ENCODE data around the gene TBC1D14. TPM values are rescaled to one million over a fixed set of nuclear protein-coding genes. Genes with fewer than 3 reads are reported as not detected.
A peak's percentile ranks its signal among the peaks of the same experiment; 100 is the strongest.

The TBC1D14 gene
- total RNA-seq, 8 experiments from 2014 or later: 35.9 to 76.1 (median 49.8) TPM

DNA sequence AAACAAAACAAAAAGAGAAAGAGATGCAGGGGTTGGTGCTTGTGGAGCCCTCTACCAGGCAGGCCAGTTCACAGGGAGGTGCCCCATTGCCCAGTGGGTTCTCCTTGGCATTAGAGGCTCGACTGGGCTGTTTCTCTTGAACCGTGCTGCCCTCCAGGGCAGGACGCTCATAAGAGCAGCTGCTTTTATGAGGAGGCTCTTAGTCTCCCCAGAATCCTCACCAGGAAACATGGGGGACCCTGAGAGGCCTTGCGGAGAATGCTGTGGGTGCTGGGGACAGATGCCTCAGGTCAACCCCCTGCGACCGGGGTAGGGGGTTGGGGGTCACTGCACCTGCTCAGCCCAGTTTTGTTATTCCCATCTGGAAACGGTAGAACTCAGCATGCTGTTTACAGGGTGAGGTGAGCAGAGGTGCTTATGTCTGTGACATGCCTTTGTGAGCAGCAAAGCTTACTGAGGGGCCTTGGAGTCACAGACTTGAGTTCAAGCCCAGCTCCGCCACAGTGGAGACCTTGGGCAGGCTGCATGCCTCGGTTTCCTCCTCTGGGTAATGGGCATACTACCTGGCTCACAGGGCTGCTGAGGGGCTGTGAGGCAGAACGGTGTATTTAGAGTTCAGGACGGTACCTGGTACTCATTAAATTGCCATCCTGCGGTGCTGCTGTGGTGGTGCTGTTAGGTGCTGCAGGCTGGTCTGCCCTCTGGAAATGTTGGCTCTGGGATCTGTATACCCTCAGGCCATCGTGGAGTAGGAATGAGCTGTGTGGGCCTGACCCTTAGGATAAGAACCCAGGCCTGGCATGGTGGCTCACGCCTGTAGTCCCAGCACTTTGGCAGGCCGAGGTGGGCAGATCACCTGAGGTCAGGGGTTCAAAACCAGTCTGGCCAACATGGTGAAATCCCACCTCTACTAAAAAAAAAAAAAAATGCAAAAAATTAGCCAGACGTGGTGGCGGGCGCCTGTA is 5.7 kb downstream of the TBC1D14 start:
- ATAC-seq (replicated peaks in 6 of 8): no peak
- peaks cover 5 to 17% of the 10 kb centered on the region in 2 donors for H3K4me1 ChIP-seq (replicated peaks in 1 of 2)
- H3K4me3 ChIP-seq: no peak overlapping the region
- in situ Hi-C loops (cut with MboI; ENCODE audit: low pct_unique_long_range_greater_than_20kb in 2 of 9, low sequenced_read_pairs in 9 of 9, unreplicated experiment in 9 of 9): no loop called here
- WGBS, 10 experiments: 81 to 100% (median 93%) methylated on average over 1 to 7 of the region's 18 CpGs; no CpG with 5 or more reads in 2 of the 10 experiments
- H3K27ac ChIP-seq: no peak overlapping the region

DNA sequence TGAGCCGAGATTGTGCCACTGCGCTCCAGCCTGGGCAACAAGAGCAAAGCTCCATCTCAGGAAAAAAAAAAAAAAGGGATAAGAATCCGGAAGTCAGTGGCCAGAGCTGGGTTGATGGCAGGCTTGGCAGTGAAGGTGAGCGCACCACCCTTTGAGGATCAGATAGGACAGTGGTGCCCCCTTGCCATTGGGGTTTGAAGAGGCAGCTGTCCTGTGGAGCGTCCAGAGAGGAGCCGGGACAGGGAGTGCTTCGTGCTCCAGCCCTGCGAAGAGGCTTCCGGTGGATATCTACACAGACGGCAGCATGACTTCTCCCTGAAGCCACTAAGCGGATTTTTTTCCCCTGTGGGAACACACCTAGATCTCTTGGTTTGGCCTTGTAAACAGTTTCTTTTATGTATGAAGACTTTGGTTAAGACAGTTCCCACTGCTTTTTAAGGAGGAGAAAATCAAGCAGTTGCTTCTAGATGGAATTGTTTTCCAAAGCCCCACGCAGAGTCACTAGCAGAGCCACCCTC is 6.5 kb downstream of the TBC1D14 start:
- Histone ChIP-seq H3K27ac (no peak overlapping the region), H3K4me1 (replicated peaks in 1 of 2) (peaks cover 0 to 9% of the 10 kb centered on the region in 2 donors), H3K4me3 (no peak overlapping the region)
- ATAC-seq (replicated peaks in 6 of 8): peak in 3 of 8 experiments; percentile 6 to 17 (median 13)
- WGBS, 10 experiments: 72 to 100% (median 91%) methylated on average over 2 to 7 of the region's 12 CpGs; no CpG with 5 or more reads in 4 of the 10 experiments
- in situ Hi-C loops (cut with MboI; ENCODE audit: low pct_unique_long_range_greater_than_20kb in 2 of 9, low sequenced_read_pairs in 9 of 9, unreplicated experiment in 9 of 9): no loop called here

- Histone ChIP-seq H3K4me3 (no peak overlapping the region), H3K4me1 (replicated peaks in 1 of 2) (peaks cover 0 to 9% of the 10 kb centered on the region in 2 donors), H3K27ac (peak overlapping the region in 1 of 2 donors; percentile 37)
- in situ Hi-C loops (cut with MboI; ENCODE audit: low pct_unique_long_range_greater_than_20kb in 2 of 9, low sequenced_read_pairs in 9 of 9, unreplicated experiment in 9 of 9): no loop called here
- peak; percentile 35 to 82 (median 66) for ATAC-seq (replicated peaks in 6 of 8)
- 26 to 100% (median 76%) methylated on average over 1 to 10 of the region's 15 CpGs; no CpG with 5 or more reads in 2 of the 10 experiments for WGBS, 10 experiments
Observed at GRCh38 chr4:6916587-6917460, 7.2 kb downstream of the TBC1D14 start.

GRCh38 chr4:6917461-6918271 is 8.0 kb downstream of the TBC1D14 start:
- peaks cover 0 to 9% of the 10 kb centered on the region in 2 donors for H3K4me1 ChIP-seq (replicated peaks in 1 of 2)
- in situ Hi-C loops (cut with MboI; ENCODE audit: low pct_unique_long_range_greater_than_20kb in 2 of 9, low sequenced_read_pairs in 9 of 9, unreplicated experiment in 9 of 9): no loop called here
- 67 to 100% (median 80%) methylated on average over 1 to 15 of the region's 18 CpGs; no CpG with 5 or more reads in 3 of the 10 experiments for WGBS, 10 experiments

DNA sequence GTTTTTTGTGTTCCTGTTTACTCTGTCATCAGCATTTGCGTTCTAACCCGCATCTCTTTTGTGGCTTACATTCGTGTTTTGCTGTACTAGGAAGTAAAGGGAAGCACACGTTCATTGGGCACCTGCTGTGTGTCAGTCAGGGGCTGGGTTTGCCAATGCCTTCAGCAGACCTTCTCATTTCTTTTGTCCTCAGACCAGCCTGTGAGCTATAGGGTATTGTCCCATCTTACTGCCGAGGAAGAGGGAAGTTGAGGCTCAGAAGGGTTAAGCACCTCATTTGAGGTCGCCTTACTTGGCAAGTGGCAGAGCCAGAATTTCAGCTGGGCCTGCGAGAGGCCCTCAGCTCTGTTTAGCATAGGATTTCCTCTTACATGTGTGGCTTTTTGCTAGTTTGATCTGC is 8.7 kb downstream of the TBC1D14 start:
- 40 to 91% (median 72%) methylated on average over 1 to 7 of the region's 7 CpGs; no CpG with 5 or more reads in 2 of the 10 experiments for whole genome bisulfite sequencing, 10 experiments
- in situ Hi-C loops (cut with MboI; ENCODE audit: low pct_unique_long_range_greater_than_20kb in 2 of 9, low sequenced_read_pairs in 9 of 9, unreplicated experiment in 9 of 9): no loop called here
- no peak for ATAC-seq (replicated peaks in 6 of 8)
- H3K4me3 ChIP-seq: no peak overlapping the region
- H3K4me1 ChIP-seq (replicated peaks in 1 of 2): peaks cover 0 to 9% of the 10 kb centered on the region in 2 donors
- H3K27ac ChIP-seq: no peak overlapping the region

More at GRCh38 chr4:6917461-6918271, 8.0 kb downstream of the TBC1D14 start:
- peak in 4 of 8 experiments; percentile 38 to 87 (median 47) for ATAC-seq (replicated peaks in 6 of 8)
- H3K27ac ChIP-seq: no peak overlapping the region
- H3K4me3 ChIP-seq: no peak overlapping the region

DNA sequence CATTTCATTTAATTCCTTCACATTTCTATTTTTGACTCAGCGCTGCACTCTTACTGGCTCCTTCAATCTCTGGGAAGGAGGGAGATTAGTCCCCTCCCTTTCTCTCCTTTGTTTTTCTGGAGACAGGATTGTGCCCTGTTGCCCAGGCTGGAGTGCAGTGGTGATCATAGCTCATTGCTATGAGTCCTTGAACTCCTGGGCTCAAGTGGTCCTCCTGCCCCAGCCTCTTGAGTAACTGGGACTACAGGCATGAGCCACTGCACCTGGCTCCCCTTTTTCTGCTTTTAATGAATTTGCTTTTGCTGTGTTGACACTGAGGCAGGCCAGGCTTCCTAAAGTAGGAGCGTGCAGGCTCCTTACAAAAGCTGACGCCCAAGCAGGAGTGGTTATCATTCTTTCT is 10.5 kb downstream of the TBC1D14 start:
- ATAC-seq (replicated peaks in 6 of 8): no peak
- H3K4me1 ChIP-seq (replicated peaks in 1 of 2): peaks cover 0 to 9% of the 10 kb centered on the region in 2 donors
- no peak overlapping the region for H3K27ac ChIP-seq
- 0 to 100% (median 80%) methylated on average over 1 to 3 of the region's 3 CpGs; no CpG with 5 or more reads in 2 of the 10 experiments for WGBS, 10 experiments
- H3K4me3 ChIP-seq: no peak overlapping the region
- in situ Hi-C loops (cut with MboI; ENCODE audit: low pct_unique_long_range_greater_than_20kb in 2 of 9, low sequenced_read_pairs in 9 of 9, unreplicated experiment in 9 of 9): no loop called here

GRCh38 chr4:6923507-6923906 is 13.9 kb downstream of the TBC1D14 start:
- no peak for ATAC-seq (replicated peaks in 6 of 8)
- in situ Hi-C loops (cut with MboI; ENCODE audit: low pct_unique_long_range_greater_than_20kb in 2 of 9, low sequenced_read_pairs in 9 of 9, unreplicated experiment in 9 of 9): no loop called here
- WGBS, 10 experiments: 94 to 100% (median 98%) methylated on average over 1 to 19 of the region's 32 CpGs; no CpG with 5 or more reads in 5 of the 10 experiments
- Histone ChIP-seq H3K4me3 (no peak overlapping the region), H3K4me1 (replicated peaks in 1 of 2) (peaks cover 0 to 4% of the 10 kb centered on the region in 2 donors), H3K27ac (no peak overlapping the region)

DNA sequence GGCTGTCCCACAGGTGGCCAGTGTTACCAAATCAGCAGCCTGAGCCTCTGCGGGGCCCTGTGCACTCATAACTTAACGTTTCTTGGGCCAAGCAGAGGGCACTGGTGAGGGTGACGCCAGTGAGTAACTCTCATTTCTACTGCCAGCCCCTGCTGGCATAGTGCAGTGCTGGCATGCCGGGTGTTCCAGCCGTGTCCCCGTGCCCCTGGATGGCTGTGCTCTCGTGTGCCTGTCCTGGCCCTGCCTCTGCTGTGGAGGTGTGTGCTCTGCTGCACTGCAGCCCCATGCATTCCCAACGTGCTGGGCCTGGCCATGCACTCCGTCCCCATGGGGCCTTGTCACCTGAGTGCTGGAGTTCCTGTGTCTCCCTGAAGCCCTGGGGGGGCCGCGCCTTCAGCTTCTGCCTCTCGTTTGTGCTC is 14.7 kb downstream of the TBC1D14 start:
- H3K4me1 ChIP-seq (replicated peaks in 1 of 2): peaks cover 3 to 6% of the 10 kb centered on the region in 2 donors
- no peak overlapping the region for H3K27ac ChIP-seq
- no peak for ATAC-seq (replicated peaks in 6 of 8)
- WGBS, 10 experiments: 80 to 100% (median 92%) methylated on average over 2 to 4 of the region's 12 CpGs; no CpG with 5 or more reads in 7 of the 10 experiments
- in situ Hi-C loops (cut with MboI; ENCODE audit: low pct_unique_long_range_greater_than_20kb in 2 of 9, low sequenced_read_pairs in 9 of 9, unreplicated experiment in 9 of 9): no loop called here
- H3K4me3 ChIP-seq: no peak overlapping the region

DNA sequence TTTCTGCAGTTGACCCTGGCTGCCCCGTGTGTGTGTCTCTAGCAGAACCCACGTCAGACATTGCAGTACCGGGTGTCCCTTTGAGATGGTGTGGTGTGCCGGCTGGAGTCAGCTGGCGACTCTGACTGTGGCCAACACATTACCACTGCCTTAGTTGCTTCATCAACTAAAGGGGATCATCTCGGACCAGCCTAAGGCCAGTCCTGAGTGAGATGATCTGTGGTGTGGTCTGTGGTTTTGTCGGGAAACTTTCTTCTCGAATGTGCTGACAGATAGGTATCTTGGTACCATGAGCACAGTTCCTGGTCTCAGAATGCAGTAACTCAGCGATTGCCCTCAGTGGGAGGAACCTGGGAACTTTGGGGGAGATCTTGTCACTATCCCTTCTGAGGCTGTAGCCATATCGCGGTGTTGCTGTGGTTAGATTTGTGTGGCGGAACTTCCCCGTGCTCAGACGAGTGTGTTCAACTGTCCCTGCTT is 15.8 kb downstream of the TBC1D14 start:
- peaks cover 11 to 16% of the 10 kb centered on the region in 2 donors for H3K4me1 ChIP-seq (replicated peaks in 1 of 2)
- no peak for ATAC-seq (replicated peaks in 6 of 8)
- in situ Hi-C loops (cut with MboI; ENCODE audit: low pct_unique_long_range_greater_than_20kb in 2 of 9, low sequenced_read_pairs in 9 of 9, unreplicated experiment in 9 of 9): no loop called here
- no peak overlapping the region for H3K27ac ChIP-seq
- 78 to 93% (median 80%) methylated on average over 1 to 9 of the region's 14 CpGs; no CpG with 5 or more reads in 5 of the 10 experiments for WGBS, 10 experiments
- no peak overlapping the region for H3K4me3 ChIP-seq

- H3K27ac ChIP-seq: no peak overlapping the region
- H3K4me3 ChIP-seq: no peak overlapping the region
- 72 to 100% (median 92%) methylated on average over 1 to 15 of the region's 19 CpGs; no CpG with 5 or more reads in 2 of the 10 experiments for WGBS, 10 experiments
- ATAC-seq (replicated peaks in 6 of 8): no peak
- H3K4me1 ChIP-seq (replicated peaks in 1 of 2): peaks cover 12 to 23% of the 10 kb centered on the region in 2 donors
- in situ Hi-C loops (cut with MboI; ENCODE audit: low pct_unique_long_range_greater_than_20kb in 2 of 9, low sequenced_read_pairs in 9 of 9, unreplicated experiment in 9 of 9): no loop called here
Observed at GRCh38 chr4:6926081-6926480, 16.5 kb downstream of the TBC1D14 start.

- in situ Hi-C loops (cut with MboI; ENCODE audit: low pct_unique_long_range_greater_than_20kb in 2 of 9, low sequenced_read_pairs in 9 of 9, unreplicated experiment in 9 of 9): no loop called here
- 44 to 93% (median 83%) methylated on average over 2 to 7 of the region's 13 CpGs; no CpG with 5 or more reads in 5 of the 10 experiments for WGBS, 10 experiments
- ATAC-seq (replicated peaks in 6 of 8): peak; percentile 42 to 91 (median 78)
- Histone ChIP-seq H3K4me3 (no peak overlapping the region), H3K4me1 (replicated peaks in 1 of 2) (peaks cover 12 to 27% of the 10 kb centered on the region in 2 donors), H3K27ac (no peak overlapping the region)
Observed at GRCh38 chr4:6926681-6927478, 17.3 kb downstream of the TBC1D14 start.
